Activated CD8-positive, alpha-beta T cell treated with anti-CD3 and anti-CD28 coated beads, Interleukin-2, amount 10 ng/mL, durations not matched to agents 7 days and 5 days (primary cell): ENCODE measurements around the gene TXN2. TPM values are rescaled to one million over a fixed set of nuclear protein-coding genes. Genes with fewer than 3 reads are reported as not detected.

Experiments used
- ATAC-seq: fragments of 150-1000 bp; cut with Tn5 transposase; one replicate; pipeline ENCODE4 v1.10.0; 2021; ENCODE audit warnings: moderate library complexity
- CTCF ChIA-PET: fragments of 350-600 bp; sonication (Branson Sonifier 250); formaldehyde crosslinking; loops from one replicate; lab custom pipeline; 2021; ENCODE audit warnings: antibody characterized with exemption; lab: Charles Lee
- POLR2A ChIA-PET: fragments of 350-600 bp; sonication (Branson Sonifier 250); formaldehyde crosslinking; loops from one replicate; lab custom pipeline; 2021; ENCODE audit warnings: antibody characterized with exemption; lab: Charles Lee
- DNase-seq: peaks from one replicate; pipeline ENCODE4 v3.0.0-alpha.2; 2020
- H3K27ac Mint-ChIP-seq: one replicate; pipeline ENCODE4 v1.8.0; 2021; ENCODE audit warnings: mild to moderate bottlenecking, mixed read lengths
- H3K27me3 Mint-ChIP-seq: one replicate; pipeline ENCODE4 v1.8.0; 2021; ENCODE audit warnings: low read depth, mixed read lengths
- H3K36me3 Mint-ChIP-seq: one replicate; pipeline ENCODE4 v1.8.0; 2021; ENCODE audit warnings: low read depth, mixed read lengths
- H3K4me1 Mint-ChIP-seq: one replicate; pipeline ENCODE4 v1.8.0; 2021; ENCODE audit warnings: low read depth, mixed read lengths
- H3K4me3 Mint-ChIP-seq: one replicate; pipeline ENCODE4 v1.8.0; 2021; ENCODE audit warnings: mild to moderate bottlenecking, mixed read lengths
- H3K9me3 Mint-ChIP-seq: one replicate; pipeline ENCODE4 v1.8.0; 2022; ENCODE audit warnings: mixed read lengths; ENCODE audit not compliant: insufficient read depth
- total RNA-seq, 2 experiments: library from RNA; stranded (reverse); gene quantifications; one replicate each; pipeline ENCODE4 v1.2.3, GENCODE V29; 2021

Gene TXN2
- total RNA-seq, 2 experiments from 2014 or later, result 74.1 to 78.4 TPM

DNA sequence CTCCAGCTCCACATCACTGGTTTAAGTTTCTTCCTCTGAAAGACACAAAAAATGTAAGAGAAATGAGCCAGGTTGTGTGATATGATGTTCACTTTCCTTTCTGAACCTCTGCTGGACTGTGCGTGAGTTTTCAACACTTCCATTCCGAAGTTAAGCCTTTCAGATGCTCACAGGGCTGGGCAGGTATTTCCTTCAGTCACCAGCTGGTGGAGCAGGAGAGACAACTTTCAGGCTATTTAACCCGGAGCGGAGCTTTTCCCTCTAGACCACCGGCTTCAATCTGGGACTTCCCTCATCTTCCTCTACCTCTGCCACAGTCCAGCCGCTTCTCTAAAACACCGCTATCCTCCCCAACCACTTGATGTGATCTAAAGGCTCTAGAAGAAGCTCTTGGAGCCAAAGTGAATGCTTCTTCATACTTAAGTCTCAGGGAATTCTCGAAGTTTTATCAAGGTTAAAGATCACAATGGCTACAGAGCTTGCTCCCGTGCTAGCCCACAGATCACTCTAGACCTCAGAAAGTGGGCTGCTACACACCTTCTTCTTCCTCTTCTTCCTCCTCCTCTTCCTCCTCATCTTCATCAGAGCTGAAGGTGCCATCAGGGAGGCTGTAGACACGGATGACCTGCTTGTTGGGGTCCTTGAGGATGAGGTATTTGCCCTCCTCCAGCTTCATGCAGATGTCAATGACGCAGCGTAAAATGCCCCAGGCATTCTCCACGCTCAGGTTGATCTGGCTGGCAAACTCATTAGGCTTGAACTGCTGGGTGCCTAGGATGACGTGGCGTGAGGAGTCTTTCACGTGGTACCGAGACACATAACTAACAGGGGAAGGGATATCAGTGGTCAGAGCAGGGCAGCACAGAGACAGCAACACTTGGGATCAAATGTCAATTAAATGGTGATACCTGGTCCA lies 29.8 kb upstream of the TXN2 start:
- H3K27me3 Mint-ChIP-seq, result no peaks in the 10 kb centered on the region
- H3K9me3 Mint-ChIP-seq, result no peaks in the 10 kb centered on the region
- CTCF ChIA-PET, result interaction anchor here (0.8 to 2.0 kb wide), 13 partner anchors 10 to 348 kb away, joined by 3 to 13 read pairs (median 5); partner anchors contain the start of genes EIF3D and IFT27
- peaks cover 7% of the 10 kb centered on the region for H3K4me1 Mint-ChIP-seq
- H3K4me3 Mint-ChIP-seq, result no peak overlapping the region
- ATAC-seq (no peak), DNase-seq (peak; percentile 58)
- peak overlapping the region; percentile 43 for H3K27ac Mint-ChIP-seq
- peaks cover 56% of the 10 kb centered on the region for H3K36me3 Mint-ChIP-seq
- POLR2A ChIA-PET, result interaction anchor here (0.6 to 1.9 kb wide), 4 partner anchors 9 to 133 kb away, joined by 3 to 10 read pairs (median 4); partner anchors contain the start of genes EIF3D and TXN2

DNA sequence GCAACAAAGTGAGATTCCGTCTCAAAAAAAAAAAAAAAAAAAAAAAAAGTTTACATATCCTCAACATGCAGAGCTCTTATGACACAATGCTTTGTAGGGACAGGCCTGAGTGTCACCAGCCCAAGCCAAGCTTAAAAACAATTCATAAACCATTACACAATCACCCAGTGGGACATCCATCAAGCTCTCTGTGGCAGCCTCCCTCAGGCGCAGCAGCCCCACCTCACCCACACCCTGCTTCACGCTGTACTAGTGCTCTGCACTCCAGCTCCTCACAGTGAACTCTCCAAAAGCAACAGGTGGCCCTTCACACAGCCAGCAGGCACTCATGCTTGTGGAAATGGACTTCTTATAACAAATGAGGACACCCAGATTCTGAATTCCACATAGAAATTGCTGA lies 28.9 kb upstream of the TXN2 start:
- Mint-ChIP-seq H3K36me3 (peaks cover 49% of the 10 kb centered on the region), H3K27me3 (no peaks in the 10 kb centered on the region), H3K4me3 (no peak overlapping the region), H3K4me1 (peaks cover 12% of the 10 kb centered on the region), H3K27ac (no peak overlapping the region), H3K9me3 (no peaks in the 10 kb centered on the region)
- CTCF ChIA-PET, result interaction anchor here (0.8 to 2.0 kb wide), 11 partner anchors 11 to 347 kb away, joined by 3 to 13 read pairs (median 4); partner anchors contain the start of genes EIF3D and IFT27
- POLR2A ChIA-PET, result interaction anchor here (0.6 to 1.9 kb wide), 4 partner anchors 10 to 132 kb away, joined by 3 to 10 read pairs (median 4); partner anchors contain the start of genes EIF3D and TXN2
- DNase-seq (no peak), ATAC-seq (no peak)

DNA sequence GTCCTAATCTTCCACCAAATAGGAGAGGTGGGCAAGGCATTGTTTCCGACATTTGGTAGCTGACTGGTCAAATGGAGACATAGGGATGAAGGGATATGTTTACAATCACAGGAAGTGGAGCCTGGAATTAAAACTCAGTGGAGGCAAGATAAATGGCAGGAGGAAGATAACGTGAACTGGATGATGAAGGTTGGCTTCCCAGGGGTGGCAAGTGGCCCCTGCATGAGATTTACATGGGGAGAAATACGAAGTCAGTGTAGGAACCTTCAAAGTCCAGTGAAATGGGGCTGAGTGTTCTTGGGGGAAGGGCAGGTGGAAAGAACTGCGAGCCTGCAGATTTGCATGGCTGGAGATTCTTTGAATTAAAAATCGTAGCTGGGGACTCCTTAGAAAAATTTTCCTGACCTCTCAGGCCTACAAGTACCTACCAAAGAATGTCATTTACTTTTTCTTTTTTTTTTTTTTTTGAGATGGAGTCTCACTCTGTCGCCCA lies 26.1 kb upstream of the TXN2 start:
- peaks cover 20% of the 10 kb centered on the region for H3K4me1 Mint-ChIP-seq
- ATAC-seq, result no peak
- peak overlapping the region; percentile 66 for H3K4me3 Mint-ChIP-seq
- ChIA-PET CTCF (interaction anchor here (0.8 to 1.1 kb wide), 3 partner anchors 20 to 269 kb away, joined by 3 to 4 read pairs (median 3); partner anchors contain the start of gene IFT27), POLR2A (interaction anchor here (0.7 to 1.5 kb wide), 7 partner anchors 10 to 37 kb away, joined by 3 to 13 read pairs (median 4); partner anchors contain the start of genes EIF3D and TXN2)
- no peaks in the 10 kb centered on the region for H3K27me3 Mint-ChIP-seq
- peak overlapping the region; percentile 13 for H3K27ac Mint-ChIP-seq
- H3K9me3 Mint-ChIP-seq, result no peaks in the 10 kb centered on the region
- no peak for DNase-seq
- peaks cover 37% of the 10 kb centered on the region for H3K36me3 Mint-ChIP-seq

DNA sequence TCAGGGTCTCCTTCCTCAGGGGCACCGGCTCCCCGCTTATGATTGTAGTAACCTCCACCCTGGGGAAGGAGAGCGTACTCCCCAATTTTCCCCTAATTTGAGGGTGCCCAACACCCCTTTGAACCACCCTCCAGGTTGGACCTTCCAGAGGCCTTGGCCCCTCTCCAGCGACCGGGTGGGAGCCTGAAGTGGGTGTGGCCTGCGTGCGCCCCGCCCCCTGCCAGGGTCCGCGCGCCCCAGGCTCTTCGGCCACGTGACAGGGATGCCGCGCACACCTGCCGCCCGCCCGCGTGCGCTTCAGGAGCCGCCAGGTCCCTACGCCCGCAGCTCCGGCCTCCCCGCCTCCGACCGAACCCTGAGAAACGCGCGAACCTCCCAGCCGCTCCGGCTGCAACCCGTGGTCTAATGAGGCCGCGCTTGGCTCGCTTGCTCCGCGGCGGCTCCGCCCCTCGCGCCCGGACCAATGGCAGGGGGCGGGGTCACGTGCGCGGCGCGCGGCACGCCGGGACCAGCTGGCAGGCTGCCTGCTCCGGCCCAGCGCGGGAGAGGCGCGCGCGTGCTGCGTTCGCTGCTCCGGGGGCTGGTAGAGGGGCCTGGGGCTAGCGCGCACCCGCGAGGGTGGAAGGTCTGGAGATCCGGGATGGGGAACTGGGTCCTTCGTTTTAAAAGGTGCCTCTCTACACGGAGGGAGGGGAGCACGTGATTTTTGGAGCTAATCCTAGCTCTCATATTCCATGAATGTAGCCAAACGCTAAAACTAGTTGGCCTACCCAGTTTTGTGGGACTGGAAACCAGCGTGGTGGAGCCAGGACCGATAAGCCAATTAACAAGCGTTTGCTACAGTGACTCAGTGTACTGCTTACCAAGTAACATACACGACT lies 25.4 kb upstream of the TXN2 start, which contains the start of gene FOXRED2:
TSS of gene FOXRED2 (minus strand) at position 404 of the 881 bp plus-strand sequence. CDS start 618 bp downstream, outside the sequence.
- ChIA-PET CTCF (interaction anchor here (0.8 to 2.5 kb wide), 5 partner anchors 20 to 269 kb away, joined by 3 to 9 read pairs (median 3); partner anchors contain the start of gene IFT27), POLR2A (interaction anchor here (0.7 to 1.5 kb wide), 7 partner anchors 10 to 38 kb away, joined by 3 to 13 read pairs (median 4); partner anchors contain the start of genes EIF3D and TXN2)
- peaks cover 30% of the 10 kb centered on the region for H3K36me3 Mint-ChIP-seq
- peaks cover 20% of the 10 kb centered on the region for H3K4me1 Mint-ChIP-seq
- peak; percentile 93 for DNase-seq
- H3K27ac Mint-ChIP-seq, result peak within 1 kb of the TSS; percentile 72
- H3K27me3 Mint-ChIP-seq, result no peaks in the 10 kb centered on the region
- H3K9me3 Mint-ChIP-seq, result no peaks in the 10 kb centered on the region
- peak within 1 kb of the TSS; percentile 66 for H3K4me3 Mint-ChIP-seq
- ATAC-seq, result peak; percentile 96

GRCh38 chr22:36505998-36506635 lies 24.7 kb upstream of the TXN2 start:
- no peaks in the 10 kb centered on the region for H3K27me3 Mint-ChIP-seq
- DNase-seq (no peak), ATAC-seq (no peak)
- peaks cover 25% of the 10 kb centered on the region for H3K36me3 Mint-ChIP-seq
- H3K4me1 Mint-ChIP-seq, result peaks cover 20% of the 10 kb centered on the region
- no peaks in the 10 kb centered on the region for H3K9me3 Mint-ChIP-seq
- CTCF ChIA-PET, result interaction anchor here (0.9 to 2.5 kb wide), 3 partner anchors 19 to 228 kb away, joined by 3 to 9 read pairs (median 4); no protein-coding TSS in a partner anchor
- H3K27ac Mint-ChIP-seq, result peak overlapping the region; percentile 72
- H3K4me3 Mint-ChIP-seq, result peak overlapping the region; percentile 66
- POLR2A ChIA-PET, result no interaction called here

GRCh38 chr22:36497910-36498665 lies 16.6 kb upstream of the TXN2 start:
- H3K27ac Mint-ChIP-seq, result no peak overlapping the region
- DNase-seq (no peak), ATAC-seq (no peak)
- H3K4me1 Mint-ChIP-seq, result peaks cover 7% of the 10 kb centered on the region
- no peaks in the 10 kb centered on the region for H3K27me3 Mint-ChIP-seq
- H3K9me3 Mint-ChIP-seq, result no peaks in the 10 kb centered on the region
- H3K36me3 Mint-ChIP-seq, result peaks cover 10% of the 10 kb centered on the region
- H3K4me3 Mint-ChIP-seq, result no peak overlapping the region
- CTCF ChIA-PET, result interaction anchor here (2.4 kb wide), 1 partner anchor 11 kb away, joined by 6 read pairs; no protein-coding TSS in a partner anchor
- POLR2A ChIA-PET, result no interaction called here

- ATAC-seq (peak; percentile 33), DNase-seq (no peak)
- ChIA-PET CTCF (interaction anchor here (0.6 to 2.0 kb wide), 5 partner anchors 11 to 192 kb away, joined by 3 to 6 read pairs (median 4); no protein-coding TSS in a partner anchor), POLR2A (interaction anchor here (0.6 to 2.0 kb wide), 2 partner anchors 12 to 291 kb away, joined by 3 to 6 read pairs; partner anchors contain the start of gene TXN2)
- Mint-ChIP-seq H3K4me1 (peaks cover 7% of the 10 kb centered on the region), H3K4me3 (no peak overlapping the region), H3K27ac (peak overlapping the region; percentile 52), H3K27me3 (no peaks in the 10 kb centered on the region), H3K9me3 (no peaks in the 10 kb centered on the region), H3K36me3 (peaks cover 20% of the 10 kb centered on the region)
These were observed 12.3 kb upstream of the TXN2 start for GRCh38 chr22:36493690-36494110.

DNA sequence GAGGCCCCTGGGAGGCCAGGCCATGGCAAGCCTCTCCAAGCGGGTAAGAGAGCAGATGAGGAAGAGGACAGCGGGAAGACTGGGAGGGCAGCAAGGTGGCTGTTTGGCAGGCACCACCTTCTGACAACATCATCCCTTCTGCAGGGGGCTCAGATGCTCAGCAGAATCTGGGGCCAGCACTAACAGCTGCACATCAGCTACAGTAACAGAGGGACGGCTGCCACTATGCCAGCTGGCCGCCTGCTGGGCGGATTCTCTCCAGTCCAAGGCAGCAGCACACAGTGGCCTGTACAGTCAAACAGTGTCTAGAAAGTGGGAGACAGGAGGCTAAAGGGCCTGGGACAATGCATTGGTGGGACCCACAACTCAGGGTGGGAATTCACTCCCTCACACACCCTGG lies 10.7 kb upstream of the TXN2 start:
- Mint-ChIP-seq H3K36me3 (peaks cover 26% of the 10 kb centered on the region), H3K9me3 (peaks cover 5% of the 10 kb centered on the region), H3K27me3 (no peaks in the 10 kb centered on the region), H3K4me3 (no peak overlapping the region), H3K27ac (peak overlapping the region; percentile 62), H3K4me1 (peaks cover 7% of the 10 kb centered on the region)
- POLR2A ChIA-PET, result interaction anchor here (2.0 kb wide), 1 partner anchor 10 kb away, joined by 6 read pairs; the partner anchor contains the start of gene TXN2
- ATAC-seq (no peak), DNase-seq (no peak)
- CTCF ChIA-PET, result interaction anchor here (1.3 kb wide), 1 partner anchor 22 kb away, joined by 3 read pairs; no protein-coding TSS in a partner anchor

DNA sequence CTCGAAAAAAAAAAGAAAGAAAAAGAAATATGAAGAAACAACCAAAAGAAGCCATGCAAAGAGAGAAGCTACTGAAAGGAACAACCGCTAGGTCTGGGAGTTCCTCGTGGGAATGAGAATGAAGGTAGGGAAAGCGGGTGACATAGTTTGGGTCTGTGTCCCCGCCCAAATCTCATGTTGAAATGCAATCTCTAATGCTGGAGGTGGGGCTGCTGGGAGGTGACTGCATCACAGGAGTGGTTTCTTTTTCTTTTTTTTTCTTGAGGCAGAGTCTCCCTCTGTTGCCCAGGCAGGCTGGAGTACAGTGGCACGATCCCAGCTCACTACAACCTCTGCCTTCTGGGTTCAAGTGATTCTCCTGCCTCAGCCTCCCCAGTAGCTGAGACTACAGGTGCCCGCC lies 9.7 kb upstream of the TXN2 start:
- Mint-ChIP-seq H3K9me3 (peaks cover 8% of the 10 kb centered on the region), H3K4me1 (peaks cover 7% of the 10 kb centered on the region), H3K36me3 (peaks cover 30% of the 10 kb centered on the region), H3K27ac (no peak overlapping the region), H3K4me3 (no peak overlapping the region), H3K27me3 (no peaks in the 10 kb centered on the region)
- ATAC-seq (no peak), DNase-seq (no peak)
- POLR2A ChIA-PET, result no interaction called here
- CTCF ChIA-PET, result interaction anchor here (0.6 to 1.3 kb wide), 2 partner anchors 21 to 37 kb away, joined by 3 read pairs; no protein-coding TSS in a partner anchor
